ENCODE results near the gene CNOT10.
"Not testable (repeated sequence)": the region's sequence is repeated elsewhere in the genome, so short reads cannot be mapped to it uniquely, and the experiment has no call there.

CNOT10 gene

GRCh38 chr3:32691847-32692246 lies 6.9 kb downstream of the CNOT10 start:
- no peak for ATAC-seq

GRCh38 chr3:32696523-32696922 lies 11.5 kb downstream of the CNOT10 start:
- no peak for ATAC-seq

GRCh38 chr3:32698506-32698905 lies 13.5 kb downstream of the CNOT10 start:
- ATAC-seq, result no peak

GRCh38 chr3:32699429-32699828 lies 14.4 kb downstream of the CNOT10 start:
- ATAC-seq, result no peak

- ATAC-seq, result no peak
Observed at GRCh38 chr3:32700244-32700643, 15.3 kb downstream of the CNOT10 start.

- no peak for ATAC-seq
Observed at GRCh38 chr3:32703491-32703972, 18.5 kb downstream of the CNOT10 start.

GRCh38 chr3:32705232-32705631 lies 20.2 kb downstream of the CNOT10 start:
- ATAC-seq, result no peak

- peak; percentile 70 to 83 for ATAC-seq
Observed at GRCh38 chr3:32706348-32707025, 21.5 kb downstream of the CNOT10 start.

- ATAC-seq, result no peak
Observed at GRCh38 chr3:32707026-32707370, 22.0 kb downstream of the CNOT10 start.

GRCh38 chr3:32708672-32709283 lies 23.8 kb downstream of the CNOT10 start:
- no peak for ATAC-seq

GRCh38 chr3:32709346-32709745 lies 24.4 kb downstream of the CNOT10 start:
- no peak for ATAC-seq

GRCh38 chr3:32712506-32713055 lies 27.6 kb downstream of the CNOT10 start:
- ATAC-seq, result no peak

- peak; percentile 58 to 69 for ATAC-seq
Observed at GRCh38 chr3:32713181-32713580, 28.2 kb downstream of the CNOT10 start.

- no peak for ATAC-seq
Observed at GRCh38 chr3:32719335-32719734, 34.3 kb downstream of the CNOT10 start.

GRCh38 chr3:32719931-32720330 lies 34.9 kb downstream of the CNOT10 start:
- no peak for ATAC-seq

GRCh38 chr3:32725721-32726120 lies 40.7 kb downstream of the CNOT10 start:
- ATAC-seq, result peak in 1 of 2 donors; percentile 21

GRCh38 chr3:32733631-32734229 lies 48.7 kb downstream of the CNOT10 start:
- ATAC-seq, result peak in 1 of 2 donors; percentile 20

GRCh38 chr3:32734756-32735155 lies 49.8 kb downstream of the CNOT10 start:
- ATAC-seq, result no peak

- not testable (repeated sequence) for ATAC-seq
Observed at GRCh38 chr3:32743470-32743869, 58.5 kb downstream of the CNOT10 start.

- no peak for ATAC-seq
Observed at GRCh38 chr3:32743934-32744333, 58.9 kb downstream of the CNOT10 start.

- ATAC-seq, result no peak
Observed at GRCh38 chr3:32751377-32751776, 66.4 kb downstream of the CNOT10 start.

- no peak for ATAC-seq
Observed at GRCh38 chr3:32755761-32756160, 70.8 kb downstream of the CNOT10 start.

GRCh38 chr3:32757618-32758374 lies 72.8 kb downstream of the CNOT10 start:
- no peak for ATAC-seq

All from activated CD4-positive, CD25-positive, alpha-beta regulatory T cell treated with anti-CD3 and anti-CD28 coated beads, Interleukin-2, amount 50 U/mL, for 24 hours (primary cell).